Measurements from ENCODE around the gene MAP4K1.

MAP4K1 gene

DNA sequence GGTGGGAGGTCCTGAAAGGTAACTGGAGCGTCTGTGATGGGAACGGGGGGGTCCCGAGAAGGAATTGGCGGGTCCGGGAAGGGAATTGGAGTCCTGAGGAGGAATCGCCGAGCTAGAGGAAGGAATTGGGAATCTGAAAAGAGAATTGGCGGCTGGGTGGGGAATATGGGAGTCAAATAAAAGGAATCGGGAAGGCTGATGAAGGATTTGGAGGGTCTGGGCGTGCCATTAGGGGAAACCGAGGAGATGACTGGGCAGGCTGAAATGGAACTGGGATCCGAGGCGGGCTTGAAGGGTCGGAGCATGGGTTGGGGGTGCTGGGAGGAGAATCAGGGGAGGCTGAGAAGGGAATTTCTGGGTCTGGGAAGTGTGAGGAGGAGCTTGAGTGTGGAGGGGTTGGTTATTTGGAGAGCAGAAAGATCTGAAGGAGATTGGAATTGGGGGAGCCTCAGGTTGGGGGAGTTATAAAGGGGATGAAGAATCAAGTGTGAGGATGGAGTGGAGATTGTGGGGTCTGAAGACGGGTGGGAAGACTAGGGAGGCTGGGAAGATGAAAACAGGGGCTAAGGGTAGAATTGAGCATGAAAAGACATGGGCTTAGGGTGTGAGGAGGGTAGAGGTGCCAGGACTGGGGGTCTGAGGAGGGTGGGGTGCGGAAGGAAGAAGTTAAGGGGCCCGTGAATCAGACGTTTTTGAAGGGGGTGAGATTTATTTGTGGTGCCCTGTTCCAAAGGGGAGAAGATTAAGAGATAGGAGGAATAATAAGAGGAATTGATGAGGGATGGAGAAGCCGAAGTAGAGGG, 30.4 kb upstream of the MAP4K1 start:
- no peak for DNase-seq (ENCODE audit: low spot score)
- ChIA-PET CTCF (interaction anchor here (0.6 to 2.6 kb wide), 3 partner anchors 8 to 76 kb away, joined by 3 to 7 read pairs (median 3); no protein-coding TSS in a partner anchor), POLR2A (ENCODE audit: low non-redundant PET) (interaction anchor here (1.2 to 1.4 kb wide), 3 partner anchors 11 to 35 kb away, joined by 3 to 5 read pairs (median 4); no protein-coding TSS in a partner anchor)
- TF ChIP-seq, protein P1, sequence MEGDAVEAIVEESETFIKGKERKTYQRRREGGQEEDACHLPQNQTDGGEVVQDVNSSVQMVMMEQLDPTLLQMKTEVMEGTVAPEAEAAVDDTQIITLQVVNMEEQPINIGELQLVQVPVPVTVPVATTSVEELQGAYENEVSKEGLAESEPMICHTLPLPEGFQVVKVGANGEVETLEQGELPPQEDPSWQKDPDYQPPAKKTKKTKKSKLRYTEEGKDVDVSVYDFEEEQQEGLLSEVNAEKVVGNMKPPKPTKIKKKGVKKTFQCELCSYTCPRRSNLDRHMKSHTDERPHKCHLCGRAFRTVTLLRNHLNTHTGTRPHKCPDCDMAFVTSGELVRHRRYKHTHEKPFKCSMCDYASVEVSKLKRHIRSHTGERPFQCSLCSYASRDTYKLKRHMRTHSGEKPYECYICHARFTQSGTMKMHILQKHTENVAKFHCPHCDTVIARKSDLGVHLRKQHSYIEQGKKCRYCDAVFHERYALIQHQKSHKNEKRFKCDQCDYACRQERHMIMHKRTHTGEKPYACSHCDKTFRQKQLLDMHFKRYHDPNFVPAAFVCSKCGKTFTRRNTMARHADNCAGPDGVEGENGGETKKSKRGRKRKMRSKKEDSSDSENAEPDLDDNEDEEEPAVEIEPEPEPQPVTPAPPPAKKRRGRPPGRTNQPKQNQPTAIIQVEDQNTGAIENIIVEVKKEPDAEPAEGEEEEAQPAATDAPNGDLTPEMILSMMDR (conservative IDR thresholded peaks at IDR 0.05; ENCODE audit: low read depth), result no peak
- H3K27ac ChIP-seq, result peak overlapping the region; percentile 98

DNA sequence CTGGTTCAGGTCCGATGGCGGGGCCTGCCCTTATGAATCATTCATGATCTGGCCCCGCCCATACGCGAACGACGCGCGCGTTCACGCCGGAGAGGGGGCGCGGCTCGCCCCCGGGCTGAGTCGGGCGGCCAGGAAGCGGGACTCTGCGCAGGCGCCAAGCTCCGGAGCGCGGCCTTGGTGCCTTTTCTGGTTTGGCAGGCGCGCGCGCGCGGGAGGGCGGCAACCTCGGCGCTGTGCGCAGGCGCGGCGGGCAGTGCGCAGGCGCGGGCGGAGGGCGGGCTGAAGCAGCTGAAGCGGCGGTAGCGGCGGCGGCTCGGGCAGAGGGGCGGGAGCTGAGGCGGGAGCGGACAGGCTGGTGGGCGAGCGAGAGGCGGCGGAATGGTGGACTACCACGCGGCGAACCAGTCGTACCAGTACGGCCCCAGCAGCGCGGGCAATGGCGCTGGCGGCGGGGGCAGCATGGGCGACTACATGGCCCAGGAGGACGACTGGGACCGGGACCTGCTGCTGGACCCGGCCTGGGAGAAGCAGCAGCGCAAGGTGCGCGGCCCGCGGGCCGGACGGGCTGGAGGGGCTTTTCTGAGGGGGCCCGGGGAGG, 29.7 kb upstream of the MAP4K1 start, which contains the start of gene ACTN4:
ACTN4 (plus strand) TSS at position 282 of the 598 bp plus-strand sequence; CDS start at position 379, 97 bp downstream.
- DNase-seq (ENCODE audit: low spot score), result peak; percentile 96
- TF ChIP-seq, protein P1 (conservative IDR thresholded peaks at IDR 0.05; ENCODE audit: low read depth), result no peak
- POLR2A ChIA-PET (ENCODE audit: low non-redundant PET), result interaction anchor here (0.7 to 1.3 kb wide), 3 partner anchors 12 to 36 kb away, joined by 3 to 5 read pairs (median 4); partner anchors contain the start of gene EIF3K
- H3K27ac ChIP-seq, result peak within 1 kb of the TSS; percentile 98
- CTCF ChIA-PET, result interaction anchor here (1.0 to 2.6 kb wide), 2 partner anchors 11 to 77 kb away, joined by 3 to 7 read pairs; no protein-coding TSS in a partner anchor

DNA sequence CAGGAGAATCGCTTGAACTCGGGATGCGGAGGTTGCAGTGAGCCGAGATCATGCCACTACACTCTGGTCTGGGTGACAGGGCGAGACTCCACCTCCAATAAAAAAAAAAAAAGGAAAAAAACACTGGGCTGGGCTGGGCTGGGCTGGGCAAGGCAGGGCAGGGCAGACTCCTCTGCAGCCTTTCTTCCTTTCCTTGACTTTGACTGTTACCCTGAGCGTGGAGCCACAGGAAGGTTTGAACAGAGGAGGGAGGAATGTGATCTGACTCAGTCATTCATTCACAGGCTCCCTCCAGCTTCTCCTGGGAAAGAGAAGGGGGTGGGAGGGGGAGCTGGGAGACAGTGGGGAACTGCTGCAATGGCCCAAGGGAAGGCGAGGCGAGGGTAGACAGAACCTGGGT, 27.0 kb upstream of the MAP4K1 start:
- CTCF ChIA-PET, result interaction anchor here (0.6 to 1.1 kb wide), 2 partner anchors 10 to 42 kb away, joined by 6 read pairs; no protein-coding TSS in a partner anchor

DNA sequence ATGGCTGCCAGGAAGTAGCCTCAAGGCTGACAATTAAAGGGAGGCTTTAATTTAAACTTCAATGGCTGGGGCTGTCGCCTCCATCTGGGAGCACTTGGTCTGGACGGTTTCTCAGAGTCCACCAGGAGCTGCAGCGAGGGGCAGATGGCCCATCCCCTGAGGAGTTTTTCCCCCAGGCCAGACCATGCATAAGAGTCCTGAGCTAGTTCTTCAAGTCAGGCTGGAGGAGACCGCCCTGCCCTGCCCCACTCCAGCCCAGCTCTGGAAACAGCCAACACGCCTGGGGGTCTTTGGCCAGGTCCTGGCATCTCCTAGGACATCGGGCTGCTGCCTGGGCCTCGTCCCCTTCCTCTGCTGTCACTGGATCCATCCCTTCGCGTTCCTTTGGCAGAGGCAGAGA, 24.4 kb upstream of the MAP4K1 start:
- CTCF ChIA-PET, result interaction anchor here (0.5 to 1.0 kb wide), 2 partner anchors 157 to 246 kb away, joined by 4 to 6 read pairs; no protein-coding TSS in a partner anchor
- H3K27ac ChIP-seq, result peak overlapping the region; percentile 84
- TF ChIP-seq, protein P1 (conservative IDR thresholded peaks at IDR 0.05; ENCODE audit: low read depth), result no peak
- POLR2A ChIA-PET (ENCODE audit: low non-redundant PET), result interaction anchor here (0.7 kb wide), 1 partner anchor 67 kb away, joined by 3 read pairs; no protein-coding TSS in a partner anchor
- DNase-seq (ENCODE audit: low spot score), result no peak

More for the DNA sequence above, 27.0 kb upstream of the MAP4K1 start:
- POLR2A ChIA-PET (ENCODE audit: low non-redundant PET), result no interaction called here
- TF ChIP-seq, protein P1 (conservative IDR thresholded peaks at IDR 0.05; ENCODE audit: low read depth), result no peak
- DNase-seq (ENCODE audit: low spot score), result no peak
- H3K27ac ChIP-seq, result peak overlapping the region; percentile 60

DNA sequence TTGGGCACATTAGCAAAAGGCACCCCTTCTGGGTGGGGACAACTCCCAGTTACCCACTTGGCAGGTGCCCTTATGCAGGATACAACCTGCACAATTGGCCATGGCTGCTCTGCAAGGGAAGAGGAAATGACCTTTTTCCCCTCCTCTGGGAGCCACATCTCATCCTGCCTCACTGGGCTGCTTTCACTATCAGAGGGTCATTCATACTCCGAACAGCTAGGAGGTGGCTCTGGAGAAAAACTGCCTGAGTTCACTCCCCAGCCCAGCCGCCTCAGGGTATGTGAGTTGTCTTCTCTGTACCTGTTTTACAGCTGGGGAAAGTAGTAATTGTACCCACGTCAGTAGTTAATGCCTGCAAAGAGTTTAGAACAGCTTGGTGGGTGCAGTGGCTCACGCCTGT, 22.6 kb upstream of the MAP4K1 start:
- CTCF ChIA-PET, result interaction anchor here (0.6 to 0.7 kb wide), 2 partner anchors 8 to 1315 kb away, joined by 3 read pairs; no protein-coding TSS in a partner anchor

More for the DNA sequence above, 22.6 kb upstream of the MAP4K1 start:
- POLR2A ChIA-PET (ENCODE audit: low non-redundant PET), result interaction anchor here (0.6 to 1.1 kb wide), 2 partner anchors 21 to 43 kb away, joined by 3 read pairs; partner anchors contain the start of gene EIF3K
- peak overlapping the region; percentile 84 for H3K27ac ChIP-seq
- TF ChIP-seq, protein P1 (conservative IDR thresholded peaks at IDR 0.05; ENCODE audit: low read depth), result no peak
- no peak for DNase-seq (ENCODE audit: low spot score)
